ENCODE measurements around the gene ACHE. TPM values are rescaled to one million over a fixed set of nuclear protein-coding genes. Genes with fewer than 3 reads are reported as not detected.
"Not testable (repeated sequence)": the region's sequence is repeated elsewhere in the genome, so short reads cannot be mapped to it uniquely, and the experiment has no call there.

Gene ACHE
- total RNA-seq, 4 donors from 2014 or later = 3.3 to 35.4 (median 25.3) TPM

DNA sequence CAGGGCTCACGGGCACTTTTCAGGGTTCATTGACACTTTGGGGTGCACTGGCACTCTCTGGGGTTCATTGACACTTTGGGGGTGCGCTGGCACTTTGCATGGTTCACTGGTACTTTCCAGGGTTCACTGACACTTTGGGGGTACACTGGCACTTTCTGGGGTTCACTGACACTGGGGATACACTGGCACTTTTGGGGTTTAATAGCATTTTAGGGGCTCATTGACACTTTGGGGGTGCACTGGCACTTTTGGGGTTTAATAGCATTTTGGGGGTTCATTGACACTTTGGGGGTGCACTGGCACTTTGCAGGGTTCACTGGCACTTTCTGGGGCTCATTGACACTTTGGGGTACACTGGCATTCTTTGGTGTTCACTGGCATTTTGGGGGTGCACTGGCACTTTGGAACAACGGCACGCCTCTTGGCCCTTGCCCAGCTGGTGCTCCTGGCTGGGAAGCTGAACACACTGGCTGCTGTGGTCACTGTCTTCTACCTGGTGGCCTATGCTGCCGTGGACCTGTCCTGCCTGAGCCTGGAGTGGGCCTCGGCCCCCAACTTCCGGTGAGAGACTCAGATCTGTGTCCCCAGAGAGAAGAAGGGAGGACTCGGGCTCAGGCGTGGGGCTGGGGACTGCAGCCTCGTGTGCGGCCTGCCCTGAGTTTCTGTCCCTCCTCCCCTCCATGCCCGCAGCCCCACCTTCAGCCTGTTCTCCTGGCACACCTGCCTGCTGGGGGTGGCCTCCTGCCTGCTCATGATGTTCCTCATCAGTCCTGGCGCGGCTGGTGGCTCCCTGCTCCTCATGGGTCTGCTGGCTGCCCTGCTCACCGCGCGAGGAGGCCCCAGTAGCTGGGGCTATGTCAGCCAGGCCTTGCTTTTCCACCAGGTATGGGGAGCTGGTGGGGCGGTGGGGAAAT lies 34.7 kb downstream of the ACHE start:
- Histone ChIP-seq H3K4me1 (peaks cover 0 to 18% (median 0%) of the 10 kb centered on the region in 4 donors), H3K4me3 (no peak overlapping the region), H3K9me3 (no peaks in the 10 kb centered on the region), H3K36me3 (peaks cover 0 to 22% (median 0%) of the 10 kb centered on the region in 3 donors), H3K27me3 (no peaks in the 10 kb centered on the region), H3K27ac (no peak overlapping the region)
- DNase-seq = no peak
- TF ChIP-seq, protein P1, sequence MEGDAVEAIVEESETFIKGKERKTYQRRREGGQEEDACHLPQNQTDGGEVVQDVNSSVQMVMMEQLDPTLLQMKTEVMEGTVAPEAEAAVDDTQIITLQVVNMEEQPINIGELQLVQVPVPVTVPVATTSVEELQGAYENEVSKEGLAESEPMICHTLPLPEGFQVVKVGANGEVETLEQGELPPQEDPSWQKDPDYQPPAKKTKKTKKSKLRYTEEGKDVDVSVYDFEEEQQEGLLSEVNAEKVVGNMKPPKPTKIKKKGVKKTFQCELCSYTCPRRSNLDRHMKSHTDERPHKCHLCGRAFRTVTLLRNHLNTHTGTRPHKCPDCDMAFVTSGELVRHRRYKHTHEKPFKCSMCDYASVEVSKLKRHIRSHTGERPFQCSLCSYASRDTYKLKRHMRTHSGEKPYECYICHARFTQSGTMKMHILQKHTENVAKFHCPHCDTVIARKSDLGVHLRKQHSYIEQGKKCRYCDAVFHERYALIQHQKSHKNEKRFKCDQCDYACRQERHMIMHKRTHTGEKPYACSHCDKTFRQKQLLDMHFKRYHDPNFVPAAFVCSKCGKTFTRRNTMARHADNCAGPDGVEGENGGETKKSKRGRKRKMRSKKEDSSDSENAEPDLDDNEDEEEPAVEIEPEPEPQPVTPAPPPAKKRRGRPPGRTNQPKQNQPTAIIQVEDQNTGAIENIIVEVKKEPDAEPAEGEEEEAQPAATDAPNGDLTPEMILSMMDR (IDR thresholded peaks at IDR 0.05) = no peak
- TF ChIP-seq POLR2A (IDR thresholded peaks at IDR 0.05) = no peak

DNA sequence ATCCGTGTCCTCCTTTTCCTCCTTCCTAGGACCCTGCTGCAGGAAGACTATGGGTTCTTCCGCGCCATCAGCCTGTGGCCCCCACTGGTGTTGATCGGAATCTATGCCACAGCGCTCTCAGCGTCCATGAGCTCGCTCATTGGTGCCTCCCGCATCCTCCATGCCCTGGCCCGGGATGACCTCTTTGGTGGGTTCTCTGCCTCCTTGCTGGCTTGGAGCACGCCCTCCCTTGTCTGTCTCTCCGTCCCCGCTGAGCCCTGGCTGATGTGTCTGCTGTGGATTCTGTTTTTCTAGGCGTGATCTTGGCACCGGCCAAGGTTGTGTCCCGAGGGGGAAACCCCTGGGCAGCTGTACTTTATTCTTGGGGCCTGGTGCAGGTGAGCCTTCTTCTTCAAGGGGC lies 35.8 kb downstream of the ACHE start:
- no peak overlapping the region for H3K4me3 ChIP-seq
- TF ChIP-seq POLR2A (IDR thresholded peaks at IDR 0.05) = no peak
- TF ChIP-seq, protein P1 (IDR thresholded peaks at IDR 0.05) = no peak
- no peaks in the 10 kb centered on the region for H3K9me3 ChIP-seq
- H3K27ac ChIP-seq = no peak overlapping the region
- H3K27me3 ChIP-seq = no peaks in the 10 kb centered on the region
- peaks cover 0 to 11% (median 0%) of the 10 kb centered on the region in 4 donors for H3K4me1 ChIP-seq
- no peak for DNase-seq
- H3K36me3 ChIP-seq = peaks cover 0 to 30% (median 0%) of the 10 kb centered on the region in 3 donors

DNA sequence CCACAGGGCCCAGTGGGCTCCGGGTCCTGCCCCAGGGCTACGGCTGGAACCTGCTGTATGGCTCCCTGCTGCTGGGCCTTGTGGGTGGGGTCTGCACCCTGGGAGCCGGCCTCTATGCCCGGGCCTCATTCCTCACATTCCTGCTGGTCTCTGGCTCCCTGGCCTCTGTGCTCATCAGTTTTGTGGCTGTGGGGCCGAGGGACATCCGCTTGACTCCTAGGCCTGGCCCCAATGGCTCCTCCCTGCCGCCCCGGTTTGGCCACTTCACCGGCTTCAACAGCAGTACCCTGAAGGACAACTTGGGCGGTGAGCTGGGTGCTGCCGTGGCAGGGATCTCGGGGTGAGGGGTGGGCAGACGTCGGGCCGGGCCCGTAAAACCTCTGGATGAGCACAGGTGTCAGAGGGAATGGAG lies 38.8 kb downstream of the ACHE start:
- H3K27ac ChIP-seq = no peak overlapping the region
- H3K4me1 ChIP-seq = peaks cover 0 to 7% (median 0%) of the 10 kb centered on the region in 4 donors
- H3K9me3 ChIP-seq = no peaks in the 10 kb centered on the region
- no peak overlapping the region for H3K4me3 ChIP-seq
- no peak for DNase-seq
- no peak for TF ChIP-seq POLR2A (IDR thresholded peaks at IDR 0.05)
- H3K36me3 ChIP-seq = peaks cover 0 to 30% (median 0%) of the 10 kb centered on the region in 3 donors
- H3K27me3 ChIP-seq = no peaks in the 10 kb centered on the region

GRCh38 chr7:100855515-100855914 lies 40.2 kb downstream of the ACHE start:
- TF ChIP-seq POLR2A (IDR thresholded peaks at IDR 0.05) = no peak
- TF ChIP-seq, protein P1 (IDR thresholded peaks at IDR 0.05) = no peak
- Histone ChIP-seq H3K9me3 (no peaks in the 10 kb centered on the region), H3K36me3 (peaks cover 0 to 18% (median 0%) of the 10 kb centered on the region in 3 donors), H3K4me3 (no peak overlapping the region), H3K27ac (no peak overlapping the region), H3K27me3 (no peaks in the 10 kb centered on the region), H3K4me1 (peaks cover 0 to 11% (median 0%) of the 10 kb centered on the region in 4 donors)
- no peak for DNase-seq

- not testable (repeated sequence) for H3K9me3 ChIP-seq, DNase-seq, H3K27ac ChIP-seq, H3K27me3 ChIP-seq, H3K4me3 ChIP-seq
- Histone ChIP-seq H3K4me1 (peaks cover 0 to 11% (median 0%) of the 10 kb centered on the region in 4 donors), H3K36me3 (peaks cover 0 to 12% (median 0%) of the 10 kb centered on the region in 3 donors)
These were observed 40.8 kb downstream of the ACHE start for GRCh38 chr7:100854899-100855298.

- TF ChIP-seq, protein P1 (IDR thresholded peaks at IDR 0.05) = no peak
- TF ChIP-seq POLR2A (IDR thresholded peaks at IDR 0.05) = no peak
- no peaks in the 10 kb centered on the region for H3K27me3 ChIP-seq
- no peak overlapping the region for H3K27ac ChIP-seq
- no peak for DNase-seq
- no peak overlapping the region for H3K4me3 ChIP-seq
- H3K9me3 ChIP-seq = no peaks in the 10 kb centered on the region
- peaks cover 0 to 9% (median 0%) of the 10 kb centered on the region in 3 donors for H3K36me3 ChIP-seq
- peaks cover 0 to 11% (median 0%) of the 10 kb centered on the region in 4 donors for H3K4me1 ChIP-seq
These were observed 41.4 kb downstream of the ACHE start for GRCh38 chr7:100854146-100854895.
